Measurements from ENCODE around the gene SERAC1. TPM values are rescaled to one million over a fixed set of nuclear protein-coding genes. Genes with fewer than 3 reads are reported as not detected.

Gene SERAC1
- total RNA-seq, 1 experiment from 2014 or later = 7.6 TPM

DNA sequence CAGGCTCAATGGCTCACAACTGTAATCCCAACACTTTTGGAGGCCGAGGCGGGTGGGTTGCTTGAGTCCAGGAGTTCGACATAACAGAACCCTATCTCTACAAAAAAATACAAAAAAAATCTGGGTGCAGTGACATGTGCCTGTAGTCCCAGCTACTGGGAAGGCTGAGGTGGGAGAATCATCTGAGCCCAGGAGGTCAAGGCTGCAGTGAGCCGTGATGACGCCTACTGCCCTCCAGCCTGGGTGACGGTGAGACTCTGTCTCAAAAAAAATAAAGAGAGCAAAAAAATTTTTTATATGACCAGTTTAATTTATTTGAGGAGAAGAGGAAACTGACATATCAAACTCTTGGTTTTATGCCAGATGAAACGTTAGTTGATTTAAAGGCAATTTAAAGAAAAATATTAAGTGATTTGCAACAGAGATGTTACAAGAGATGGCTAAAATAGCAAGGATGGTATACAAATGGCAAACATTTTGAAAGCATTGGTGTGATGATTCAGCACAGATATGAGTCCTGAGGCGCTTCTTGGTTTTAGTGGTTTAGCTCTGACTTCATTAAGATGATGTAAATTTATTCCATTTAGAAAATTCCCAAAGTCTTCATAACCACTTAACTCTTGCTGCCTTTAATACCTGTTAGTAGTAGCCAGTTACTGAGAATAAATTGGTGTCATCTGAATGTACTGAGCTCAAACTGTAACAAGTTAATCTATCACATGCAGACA, 17.8 kb upstream of the SERAC1 start:
- H3K4me1 ChIP-seq (ENCODE audit: insufficient read depth, low read length) = no peaks in the 10 kb centered on the region
- no peak overlapping the region for H3K56ac ChIP-seq (ENCODE audit: insufficient read length, low read depth, low read length)
- no peak overlapping the region for H3K4ac ChIP-seq (ENCODE audit: low read depth, low read length)
- WGBS (ENCODE audit: extremely low coverage, insufficient read length, low lambda C conversion rate) = no CpG with 5 or more reads among the region's 8 CpGs
- TF ChIP-seq, protein P1, sequence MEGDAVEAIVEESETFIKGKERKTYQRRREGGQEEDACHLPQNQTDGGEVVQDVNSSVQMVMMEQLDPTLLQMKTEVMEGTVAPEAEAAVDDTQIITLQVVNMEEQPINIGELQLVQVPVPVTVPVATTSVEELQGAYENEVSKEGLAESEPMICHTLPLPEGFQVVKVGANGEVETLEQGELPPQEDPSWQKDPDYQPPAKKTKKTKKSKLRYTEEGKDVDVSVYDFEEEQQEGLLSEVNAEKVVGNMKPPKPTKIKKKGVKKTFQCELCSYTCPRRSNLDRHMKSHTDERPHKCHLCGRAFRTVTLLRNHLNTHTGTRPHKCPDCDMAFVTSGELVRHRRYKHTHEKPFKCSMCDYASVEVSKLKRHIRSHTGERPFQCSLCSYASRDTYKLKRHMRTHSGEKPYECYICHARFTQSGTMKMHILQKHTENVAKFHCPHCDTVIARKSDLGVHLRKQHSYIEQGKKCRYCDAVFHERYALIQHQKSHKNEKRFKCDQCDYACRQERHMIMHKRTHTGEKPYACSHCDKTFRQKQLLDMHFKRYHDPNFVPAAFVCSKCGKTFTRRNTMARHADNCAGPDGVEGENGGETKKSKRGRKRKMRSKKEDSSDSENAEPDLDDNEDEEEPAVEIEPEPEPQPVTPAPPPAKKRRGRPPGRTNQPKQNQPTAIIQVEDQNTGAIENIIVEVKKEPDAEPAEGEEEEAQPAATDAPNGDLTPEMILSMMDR (conservative IDR thresholded peaks at IDR 0.05) = no peak
- H3K23ac ChIP-seq (ENCODE audit: insufficient read length, low read depth, low read length) = no peak overlapping the region
- H2AK5ac ChIP-seq (ENCODE audit: insufficient read length, low read length) = no peak overlapping the region
- H3K9me3 ChIP-seq (ENCODE audit: control insufficient read depth, low read depth, low read length) = no peaks in the 10 kb centered on the region
- no peak overlapping the region for H2BK20ac ChIP-seq (ENCODE audit: low read depth, low read length, poor library complexity, severe bottlenecking)
- no peak overlapping the region for H3K9ac ChIP-seq (ENCODE audit: extremely low read depth, insufficient read length, low read length)
- no peak for DNase-seq
- Mint-ChIP-seq H3K36me3 (ENCODE audit: insufficient read depth in 1 of 3, low read depth in 3 of 3) (peaks cover 26 to 35% (median 28%) of the 10 kb centered on the region in 3 experiments), H3K4me3 (no peak overlapping the region), H3K27ac (no peak overlapping the region; a peak in 1 of 7 replicates), H3K4me1 (peaks cover 28 to 32% of the 10 kb centered on the region in 2 experiments), H3K27me3 (ENCODE audit: low read depth) (no peaks in the 10 kb centered on the region; the same call in 1 of the 2 replicates), H3K9me3 (peaks cover 17 to 18% of the 10 kb centered on the region in 2 experiments)
- H3K27me3 ChIP-seq (ENCODE audit: insufficient read depth, low read length) = no peaks in the 10 kb centered on the region
- no peak overlapping the region for H4K91ac ChIP-seq (ENCODE audit: insufficient read length, low read depth, low read length)
- no peaks in the 10 kb centered on the region for H3K79me2 ChIP-seq (ENCODE audit: insufficient read depth, low read length)
- no peaks in the 10 kb centered on the region for H3K23me2 ChIP-seq (ENCODE audit: insufficient read length, low read depth, low read length, poor library complexity, severe bottlenecking)
- H3T11ph ChIP-seq (ENCODE audit: low read length) = no peak overlapping the region
- H3K14ac ChIP-seq (ENCODE audit: insufficient read depth, low read length) = no peak overlapping the region
- H2BK5ac ChIP-seq (ENCODE audit: insufficient read length, low read length) = no peak overlapping the region
- no peak overlapping the region for H2BK120ac ChIP-seq (ENCODE audit: low read depth, low read length, poor library complexity, severe bottlenecking)
- H4K8ac ChIP-seq (replicated peaks; ENCODE audit: insufficient read length, low read depth, low read length) = no peak overlapping the region
- no peak overlapping the region for H4K5ac ChIP-seq (ENCODE audit: insufficient read length, low read depth, low read length)
- H2BK15ac ChIP-seq (ENCODE audit: low read depth, low read length) = no peak overlapping the region
- no peak overlapping the region for H3K27ac ChIP-seq (ENCODE audit: insufficient read length, low read depth, low read length)
- no peaks in the 10 kb centered on the region for H4K20me1 ChIP-seq (ENCODE audit: control insufficient read depth, insufficient read depth, insufficient read length)
- H3K18ac ChIP-seq (ENCODE audit: insufficient read length, low read depth, low read length) = no peak overlapping the region
- H2BK12ac ChIP-seq (ENCODE audit: insufficient read length, low read depth, low read length) = no peak overlapping the region
- H3K79me1 ChIP-seq (ENCODE audit: insufficient read depth, low read depth, low read length, poor library complexity, severe bottlenecking) = no peaks in the 10 kb centered on the region
- no peak overlapping the region for H3K4me2 ChIP-seq (ENCODE audit: insufficient read depth, insufficient read length, low read length)
- H2AFZ ChIP-seq (ENCODE audit: low read length) = no peak overlapping the region

Data from H9 (cell line).